NCI-H82 (cell line): Measurements from ENCODE around the gene ERI3.

Source experiments
- DNase-seq: peaks from one replicate; lab custom pipeline; 2025; lab: John Stamatoyannopoulos, UW

The ERI3 gene

GRCh38 chr1:44283524-44284173 is 71.4 kb downstream of the ERI3 start:
- DNase-seq, result no peak

- DNase-seq, result no peak
Observed at GRCh38 chr1:44282704-44283426, 72.2 kb downstream of the ERI3 start.

- DNase-seq, result no peak
Observed at GRCh38 chr1:44281962-44282703, 72.9 kb downstream of the ERI3 start.

GRCh38 chr1:44276901-44277300 is 78.2 kb downstream of the ERI3 start:
- no peak for DNase-seq

- no peak for DNase-seq
Observed at GRCh38 chr1:44275991-44276405, 79.1 kb downstream of the ERI3 start.

GRCh38 chr1:44275296-44275962 is 79.6 kb downstream of the ERI3 start:
- no peak for DNase-seq

- no peak for DNase-seq
Observed at GRCh38 chr1:44273560-44274350, 81.3 kb downstream of the ERI3 start.

GRCh38 chr1:44272992-44273391 is 82.1 kb downstream of the ERI3 start:
- no peak for DNase-seq

GRCh38 chr1:44271646-44272045 is 83.4 kb downstream of the ERI3 start:
- no peak for DNase-seq

- peak; percentile 43 for DNase-seq
Observed at GRCh38 chr1:44270686-44271628, 84.1 kb downstream of the ERI3 start.

GRCh38 chr1:44268054-44268453 is 87.0 kb downstream of the ERI3 start:
- DNase-seq, result no peak

GRCh38 chr1:44267438-44267837 is 87.6 kb downstream of the ERI3 start:
- DNase-seq, result no peak

GRCh38 chr1:44266400-44267344 is 88.4 kb downstream of the ERI3 start:
- no peak for DNase-seq

GRCh38 chr1:44265656-44266358 is 89.2 kb downstream of the ERI3 start:
- DNase-seq, result no peak

GRCh38 chr1:44264451-44264771 is 90.6 kb downstream of the ERI3 start:
- no peak for DNase-seq

GRCh38 chr1:44263568-44264450 is 91.2 kb downstream of the ERI3 start:
- no peak for DNase-seq

GRCh38 chr1:44262816-44263567 is 92.1 kb downstream of the ERI3 start:
- no peak for DNase-seq
